BLaER1 (cell line): ENCODE results near the gene TBL1XR1.
A peak's percentile ranks its signal among the peaks of the same experiment; 100 is the strongest.

Experiments
- H3K27ac ChIP-seq: shearing (Covaris generic); formaldehyde crosslinking; 2 replicates; pipeline ENCODE4 v1.8.1; 2022
- H3K27me3 ChIP-seq: shearing (Covaris generic); formaldehyde crosslinking; 2 replicates; pipeline ENCODE4 v1.8.1; 2022
- H3K36me3 ChIP-seq: shearing (Covaris generic); formaldehyde crosslinking; 2 replicates; pipeline ENCODE4 v1.8.1; 2022
- H3K4me1 ChIP-seq: shearing (Covaris generic); formaldehyde crosslinking; 2 replicates; pipeline ENCODE4 v1.8.1; 2022
- H3K4me2 ChIP-seq: shearing (Covaris generic); formaldehyde crosslinking; 2 replicates; pipeline ENCODE4 v1.8.1; 2022
- H3K4me3 ChIP-seq: shearing (Covaris generic); formaldehyde crosslinking; 2 replicates; pipeline ENCODE4 v1.8.1; 2022
- H3K9ac ChIP-seq: shearing (Covaris generic); formaldehyde crosslinking; 2 replicates; pipeline ENCODE4 v1.8.1; 2022
- H3K9me3 ChIP-seq: shearing (Covaris generic); formaldehyde crosslinking; 2 replicates; pipeline ENCODE4 v1.8.1; 2022
- H4K20me1 ChIP-seq: shearing (Covaris generic); formaldehyde crosslinking; 2 replicates; pipeline ENCODE4 v1.8.1; 2022
- Cebpa-rat ChIP-seq: shearing (Covaris generic); IDR thresholded peaks from 2 replicates; pipeline ENCODE4 v1.8.1; 2022

Gene TBL1XR1

GRCh38 chr3:177107461-177108239, 89.6 kb downstream of the TBL1XR1 start:
- no peak overlapping the region for H3K4me2 ChIP-seq
- peaks cover 1% of the 10 kb centered on the region; the same call in 1 of the 2 replicates for H3K9me3 ChIP-seq
- H3K27me3 ChIP-seq: no peaks in the 10 kb centered on the region
- H3K4me1 ChIP-seq: peaks cover 42% of the 10 kb centered on the region
- H3K4me3 ChIP-seq: no peak overlapping the region
- H3K9ac ChIP-seq: no peak overlapping the region
- H3K36me3 ChIP-seq: peaks cover 31% of the 10 kb centered on the region
- TF ChIP-seq Cebpa-rat: no peak
- H3K27ac ChIP-seq: no peak overlapping the region
- peaks cover 100% of the 10 kb centered on the region for H4K20me1 ChIP-seq

- Histone ChIP-seq H3K4me2 (no peak overlapping the region), H3K27me3 (no peaks in the 10 kb centered on the region), H3K9ac (no peak overlapping the region), H3K36me3 (peaks cover 33% of the 10 kb centered on the region), H3K4me3 (no peak overlapping the region), H3K9me3 (peaks cover 5% of the 10 kb centered on the region; the same call in 1 of the 2 replicates), H4K20me1 (peaks cover 100% of the 10 kb centered on the region), H3K4me1 (peaks cover 33% of the 10 kb centered on the region), H3K27ac (no peak overlapping the region)
- TF ChIP-seq Cebpa-rat: no peak
Observed at GRCh38 chr3:177106594-177106993, 90.7 kb downstream of the TBL1XR1 start.

- no peak overlapping the region for H3K4me3 ChIP-seq
- H3K4me2 ChIP-seq: no peak overlapping the region
- no peak overlapping the region for H3K9ac ChIP-seq
- peaks cover 100% of the 10 kb centered on the region for H4K20me1 ChIP-seq
- no peak for TF ChIP-seq Cebpa-rat
- peaks cover 33% of the 10 kb centered on the region for H3K36me3 ChIP-seq
- H3K27ac ChIP-seq: no peak overlapping the region
- H3K4me1 ChIP-seq: peaks cover 29% of the 10 kb centered on the region
- H3K27me3 ChIP-seq: no peaks in the 10 kb centered on the region
- peaks cover 9% of the 10 kb centered on the region for H3K9me3 ChIP-seq
Observed at GRCh38 chr3:177106184-177106583, 91.1 kb downstream of the TBL1XR1 start.

- Histone ChIP-seq H3K9me3 (peaks cover 15% of the 10 kb centered on the region), H3K4me2 (no peak overlapping the region), H4K20me1 (peaks cover 100% of the 10 kb centered on the region), H3K4me1 (peaks cover 23% of the 10 kb centered on the region), H3K4me3 (no peak overlapping the region), H3K27me3 (no peaks in the 10 kb centered on the region), H3K36me3 (peaks cover 34% of the 10 kb centered on the region), H3K27ac (no peak overlapping the region), H3K9ac (no peak overlapping the region)
- TF ChIP-seq Cebpa-rat: no peak
Observed at GRCh38 chr3:177105623-177106022, 91.7 kb downstream of the TBL1XR1 start.

- Histone ChIP-seq H3K9ac (no peak overlapping the region), H3K27ac (no peak overlapping the region), H3K4me1 (peaks cover 11% of the 10 kb centered on the region), H3K9me3 (peaks cover 26% of the 10 kb centered on the region), H3K4me3 (no peak overlapping the region), H3K36me3 (peaks cover 46% of the 10 kb centered on the region), H4K20me1 (peaks cover 100% of the 10 kb centered on the region), H3K4me2 (no peak overlapping the region), H3K27me3 (no peaks in the 10 kb centered on the region)
- TF ChIP-seq Cebpa-rat: no peak
Observed at GRCh38 chr3:177104299-177104992, 92.8 kb downstream of the TBL1XR1 start.

GRCh38 chr3:177102553-177102952, 94.7 kb downstream of the TBL1XR1 start:
- no peaks in the 10 kb centered on the region for H3K27me3 ChIP-seq
- H3K9ac ChIP-seq: no peak overlapping the region
- peaks cover 8% of the 10 kb centered on the region; the same call in 1 of the 2 replicates for H3K4me1 ChIP-seq
- H4K20me1 ChIP-seq: peaks cover 100% of the 10 kb centered on the region
- H3K9me3 ChIP-seq: peaks cover 44% of the 10 kb centered on the region
- no peak overlapping the region for H3K27ac ChIP-seq
- no peak overlapping the region for H3K4me2 ChIP-seq
- H3K4me3 ChIP-seq: no peak overlapping the region
- H3K36me3 ChIP-seq: peaks cover 64% of the 10 kb centered on the region
- TF ChIP-seq Cebpa-rat: no peak

GRCh38 chr3:177098551-177098950, 98.7 kb downstream of the TBL1XR1 start:
- Histone ChIP-seq H3K27ac (no peak overlapping the region), H3K4me3 (no peak overlapping the region), H3K27me3 (no peaks in the 10 kb centered on the region), H4K20me1 (peaks cover 100% of the 10 kb centered on the region), H3K4me2 (no peak overlapping the region), H3K36me3 (peaks cover 89% of the 10 kb centered on the region), H3K9ac (no peak overlapping the region), H3K4me1 (no peaks in the 10 kb centered on the region), H3K9me3 (peaks cover 81% of the 10 kb centered on the region)
- no peak for TF ChIP-seq Cebpa-rat

GRCh38 chr3:177096615-177097014, 100.7 kb downstream of the TBL1XR1 start:
- no peak overlapping the region for H3K4me3 ChIP-seq
- peaks cover 100% of the 10 kb centered on the region for H4K20me1 ChIP-seq
- H3K9me3 ChIP-seq: peaks cover 95% of the 10 kb centered on the region
- no peak for TF ChIP-seq Cebpa-rat
- H3K27ac ChIP-seq: no peak overlapping the region
- no peak overlapping the region for H3K4me2 ChIP-seq
- no peaks in the 10 kb centered on the region for H3K4me1 ChIP-seq
- H3K9ac ChIP-seq: no peak overlapping the region
- H3K36me3 ChIP-seq: peaks cover 97% of the 10 kb centered on the region
- H3K27me3 ChIP-seq: no peaks in the 10 kb centered on the region

GRCh38 chr3:177093966-177094365, 103.3 kb downstream of the TBL1XR1 start:
- Histone ChIP-seq H4K20me1 (peaks cover 100% of the 10 kb centered on the region), H3K4me3 (no peak overlapping the region), H3K4me2 (no peak overlapping the region), H3K9me3 (peaks cover 76% of the 10 kb centered on the region), H3K27me3 (no peaks in the 10 kb centered on the region), H3K27ac (no peak overlapping the region), H3K36me3 (peaks cover 89% of the 10 kb centered on the region), H3K4me1 (peaks cover 21% of the 10 kb centered on the region), H3K9ac (no peak overlapping the region)
- no peak for TF ChIP-seq Cebpa-rat

- Histone ChIP-seq H3K27ac (peak overlapping the region; percentile 41; the same call in 1 of the 2 replicates), H3K27me3 (no peaks in the 10 kb centered on the region), H3K9me3 (peaks cover 39% of the 10 kb centered on the region), H3K4me3 (no peak overlapping the region), H3K9ac (no peak overlapping the region), H4K20me1 (peaks cover 100% of the 10 kb centered on the region), H3K4me2 (peak overlapping the region; percentile 51), H3K36me3 (peaks cover 77% of the 10 kb centered on the region), H3K4me1 (peaks cover 38% of the 10 kb centered on the region)
- no peak for TF ChIP-seq Cebpa-rat
Observed at GRCh38 chr3:177089901-177090300, 107.4 kb downstream of the TBL1XR1 start.
